K562 (cell line): Measurements from ENCODE around the gene KATNB1. TPM values are rescaled to one million over a fixed set of nuclear protein-coding genes. Genes with fewer than 3 reads are reported as not detected.

Experiments
- ATAC-seq: fragments of 200-7000 bp; cut with Tn5 transposase; 3 replicates; pipeline ENCODE4 v1.9.1; 2020; ENCODE audit warnings: moderate library complexity
- BruUV-seq: library from RNA; stranded (reverse); fragments of 400-500 nt; replicated peaks from 2 replicates; lab custom pipeline; 2021; lab: Mats Ljungman, UMichigan
- CTCF ChIA-PET: fragments of 300-600 bp; formaldehyde crosslinking; extraction: SDS; loops from one replicate; lab custom pipeline; 2021; ENCODE audit warnings: low intra/inter-chr PET ratio; lab: Yijun Ruan, JAX
- POLR2A ChIA-PET: fragments of 300-600, 350-650 bp; sonication (Branson Sonifier 250); formaldehyde crosslinking; extraction: SDS; loops from one replicate; lab custom pipeline; 2021; ENCODE audit warnings: antibody characterized with exemption, inconsistent platforms; lab: Yijun Ruan, JAX
- DNase-seq, 4 experiments: peaks; one replicate each; pipeline versions ENCODE4 v3.0.0 to v3.0.0-alpha.2; 2011 to 2018; ENCODE audit warnings: low spot score in 3 of 4, mixed read lengths in 3 of 4; ENCODE audit errors: extremely low read depth in 1 of 4
- FAIRE-seq: peaks from 2 replicates; lab custom pipeline; 2011; peaks lifted over from hg19 to GRCh38; lab: Jason Lieb, UNC
- H2AFZ ChIP-seq: 2 replicates; pipeline ENCODE4 v1.6.0; 2011; ENCODE audit warnings: low read depth, low read length, control low read depth, inconsistent platforms
- H3K27ac ChIP-seq: fragments of 200-600 bp; 3 replicates; pipeline ENCODE4 v1.8.0; 2011; ENCODE audit warnings: low read depth, mild to moderate bottlenecking, control low read depth, inconsistent platforms, low read length, moderate library complexity, mixed read lengths; ENCODE audit errors: extremely low read depth
- H3K27me3 ChIP-seq, 2 experiments: fragments of 300-600 bp in 1 of 2; 2 replicates in 1 of 2; 3 replicates in 1 of 2; pipeline versions ENCODE4 v1.6.0 to v1.8.0; 2011; ENCODE audit warnings: inconsistent platforms in 2 of 2, low read length in 2 of 2, mild to moderate bottlenecking in 1 of 2, mixed read lengths in 1 of 2, moderate library complexity in 1 of 2; ENCODE audit not compliant: control insufficient read depth in 2 of 2, insufficient read depth in 2 of 2
- H3K36me3 ChIP-seq: fragments of 300-600 bp; 3 replicates; pipeline ENCODE4 v1.8.0; 2011; ENCODE audit warnings: mild to moderate bottlenecking, low read length, inconsistent platforms; ENCODE audit not compliant: control insufficient read depth, insufficient read depth
- H3K4me1 ChIP-seq, 2 experiments: fragments of 200-600 bp in 1 of 2; replicated peaks in 1 of 2; 2 replicates in 1 of 2; 3 replicates in 1 of 2; pipeline versions ENCODE4 v1.5.1 to v1.8.0; 2011; ENCODE audit warnings: inconsistent platforms in 2 of 2, low read length in 2 of 2, mild to moderate bottlenecking in 1 of 2, mixed read lengths in 1 of 2, moderate library complexity in 1 of 2; ENCODE audit not compliant: control insufficient read depth in 2 of 2, insufficient read depth in 2 of 2
- H3K4me2 ChIP-seq: 2 replicates; pipeline ENCODE4 v1.6.1; 2011; ENCODE audit warnings: low read length, control low read depth, inconsistent platforms, mixed read lengths; ENCODE audit not compliant: insufficient read depth
- H3K4me3 ChIP-seq: fragments of 200-600 bp; sonication (generic), shearing (Covaris generic); 2 replicates; pipeline ENCODE4 v1.5.1; 2016; ENCODE audit warnings: control low read depth, inconsistent platforms
- H3K79me2 ChIP-seq: fragments of 200-600 bp; 3 replicates; pipeline ENCODE4 v1.8.0; 2011; ENCODE audit warnings: low read length, inconsistent platforms; ENCODE audit not compliant: control insufficient read depth, insufficient read depth
- H3K9ac ChIP-seq, 2 experiments: 2 replicates each; pipeline versions ENCODE4 v1.6.0 to v1.6.1; 2011; ENCODE audit warnings: low read depth in 2 of 2, low read length in 2 of 2, control low read depth in 1 of 2, inconsistent platforms in 1 of 2, mild to moderate bottlenecking in 1 of 2, mixed read lengths in 1 of 2; ENCODE audit not compliant: insufficient read depth in 1 of 2
- H3K9me1 ChIP-seq: one replicate; pipeline ENCODE4 v1.6.0; 2011; ENCODE audit warnings: inconsistent platforms, mild to moderate bottlenecking, low read length, moderate library complexity; ENCODE audit not compliant: control insufficient read depth, insufficient read depth
- H3K9me3 ChIP-seq: replicated peaks from 2 replicates; pipeline ENCODE4 v1.5.1; 2011; ENCODE audit warnings: low read depth, low read length, inconsistent platforms; ENCODE audit not compliant: control insufficient read depth, insufficient read depth
- H4K20me1 ChIP-seq: replicated peaks from 2 replicates; pipeline ENCODE4 v1.6.1; 2011; ENCODE audit warnings: low read length, inconsistent platforms, mixed read lengths; ENCODE audit not compliant: control insufficient read depth, insufficient read depth
- FOXM1 ChIP-seq, 2 experiments: fragments of 450-650 bp in 1 of 2; sonication (generic) in 1 of 2; formaldehyde crosslinking in 1 of 2; IDR thresholded peaks; 2 replicates each; pipeline versions ENCODE4 v1.6.1 to v1.9.0; 2017 to 2022; ENCODE audit warnings: low read depth in 2 of 2, mild to moderate bottlenecking in 2 of 2, missing genetic modification reagents in 1 of 2, moderate library complexity in 1 of 2
- HCFC1 ChIP-seq: IDR thresholded peaks from 2 replicates; pipeline ENCODE4 v1.6.1; 2012; ENCODE audit warnings: low read depth, low read length, improper control_type of control experiment
- NCOA4 ChIP-seq: fragments of 450-650 bp; IDR thresholded peaks from 2 replicates; pipeline ENCODE4 v1.6.1; 2018; ENCODE audit warnings: mild to moderate bottlenecking; ENCODE audit not compliant: partially characterized antibody
- SAFB2 ChIP-seq: fragments of 200-400 bp; formaldehyde crosslinking; IDR thresholded peaks from 2 replicates; pipeline ENCODE4 v1.6.1; 2018; ENCODE audit warnings: borderline replicate concordance, low read length, low read depth, moderate library complexity; ENCODE audit not compliant: severe bottlenecking
- SMARCA5 ChIP-seq: fragments of 450-650 bp; IDR thresholded peaks from 2 replicates; pipeline ENCODE4 v1.6.1; 2016
- ZNF395 ChIP-seq: fragments of 200-800 bp; sonication (Bioruptor generic); IDR thresholded peaks from 2 replicates; pipeline ENCODE4 v1.6.1; 2017; ENCODE audit warnings: missing genetic modification characterization, missing compliant biosample characterization
- WGBS: fragments of 100-300 bp; shearing (Covaris generic); methylation state at CpG from one replicate; pipeline ENCODE4 v1.1.6; 2016; ENCODE audit warnings: low coverage, mixed read lengths; ENCODE audit not compliant: insufficient coverage; ENCODE audit errors: missing lambda C conversion rate; 5-methylcytosine and 5-hydroxymethylcytosine counted together
- in situ Hi-C: fragments of 300-500 bp; cut with MboI; formaldehyde crosslinking; loops from 4 replicates; pipeline ENCODE4 v1.15.0; 2018; ENCODE audit warnings: inconsistent platforms, mixed read lengths
- intact Hi-C: fragments of 100-400 bp; cut with micrococcal nuclease; formaldehyde crosslinking; loops from 2 replicates; pipeline ENCODE4 v1.14.2; 2022
- polyA plus RNA-seq, 8 experiments: library from polyadenylated mRNA; depleted of rRNA in 4 of 8; stranded (reverse) in 5 of 8; unstranded in 3 of 8; fragments of >200 nt; fragmentation: Nextera tagmentation in 2 of 8; fragmentation: Illumina TruSeq in 1 of 8; extraction: Ambion mirVana in 2 of 8; extraction: Trizol in 1 of 8; gene quantifications; 2 replicates each; pipeline versions ENCODE4 v1.2.1 to v1.2.3, GENCODE V29; 2011 to 2014; ENCODE audit warnings: inconsistent platforms in 1 of 8, missing spikeins in 1 of 8
- total RNA-seq, 7 experiments: library from RNA; depleted of rRNA in 6 of 7; stranded (reverse); fragments of >200 nt in 6 of 7; fragmentation: Illumina TruSeq in 2 of 7; extraction: Trizol in 2 of 7; gene quantifications; 2 replicates each; pipeline versions ENCODE4 v1.2.1 to v1.2.3, GENCODE V29; 2011 to 2021; ENCODE audit warnings: low replicate concordance in 1 of 7
- TF ChIP-seq, protein P1 (sequence below), 2 experiments: fragments of 450-650 bp; IDR thresholded peaks; 2 replicates each; pipeline ENCODE4 v1.6.1; 2016; ENCODE audit warnings: mild to moderate bottlenecking in 2 of 2, borderline replicate concordance in 1 of 2, low read depth in 1 of 2, moderate library complexity in 1 of 2
- TF ChIP-seq, protein P2 (sequence below): fragments of 250-450 bp; sonication (Bioruptor Pico); IDR thresholded peaks from 2 replicates; pipeline ENCODE4 v1.5.1; 2021; ENCODE audit warnings: mild to moderate bottlenecking

The KATNB1 gene
- total and polyA plus RNA-seq, 9 of the 15 experiments (the other 6 are each of a cell fraction or from before 2014, with no cell fraction given) = 1.2 to 52.6 (median 21.9) TPM

GRCh38 chr16:57689762-57690558 is 45.6 kb upstream of the KATNB1 start:
- BruUV-seq = no TSS peak
- Histone ChIP-seq H3K4me1 (peaks cover 44 to 54% of the 10 kb centered on the region in 2 experiments), H3K4me3 (peak overlapping the region; percentile 20; the same call in 1 of the 2 replicates), H3K4me2 (peak overlapping the region; percentile 74), H3K9ac (peak overlapping the region; percentile 55 to 80), H3K9me1 (peaks cover 8% of the 10 kb centered on the region), H3K27ac (peak overlapping the region; percentile 67), H3K27me3 (no peaks in the 10 kb centered on the region), H3K36me3 (no peaks in the 10 kb centered on the region), H3K79me2 (no peaks in the 10 kb centered on the region), H3K9me3 (no peaks in the 10 kb centered on the region), H2AFZ (peak overlapping the region; percentile 60), H4K20me1 (no peaks in the 10 kb centered on the region)
- in situ Hi-C loops = no loop called here
- ChIA-PET POLR2A (interaction anchor here (0.6 to 2.2 kb wide), 7 partner anchors 10 to 158 kb away, joined by 3 to 15 read pairs (median 4); no protein-coding TSS in a partner anchor), CTCF (no interaction called here)
- FAIRE-seq (peak; percentile 100), ATAC-seq (peak; percentile 87), DNase-seq (peak; percentile 89 to 98 (median 90))
- intact Hi-C loops = loop anchor here (1.0 to 5.0 kb wide), 3 partner anchors 14 to 47 kb away; partner anchors contain the start of gene KATNB1
- WGBS = under 1% methylated on average over 13 of the region's 13 CpGs
- TF ChIP-seq FOXM1 (IDR thresholded peaks at IDR 0.05; ENCODE audit: low read depth) = peak; percentile 99
- 0 out of 2 replicates have a peak, but pooled peaks have one; percentile 28 for TF ChIP-seq FOXM1 (CRISPR knock-in tag; IDR thresholded peaks at IDR 0.05; ENCODE audit: low read depth)
- TF ChIP-seq, protein P1, sequence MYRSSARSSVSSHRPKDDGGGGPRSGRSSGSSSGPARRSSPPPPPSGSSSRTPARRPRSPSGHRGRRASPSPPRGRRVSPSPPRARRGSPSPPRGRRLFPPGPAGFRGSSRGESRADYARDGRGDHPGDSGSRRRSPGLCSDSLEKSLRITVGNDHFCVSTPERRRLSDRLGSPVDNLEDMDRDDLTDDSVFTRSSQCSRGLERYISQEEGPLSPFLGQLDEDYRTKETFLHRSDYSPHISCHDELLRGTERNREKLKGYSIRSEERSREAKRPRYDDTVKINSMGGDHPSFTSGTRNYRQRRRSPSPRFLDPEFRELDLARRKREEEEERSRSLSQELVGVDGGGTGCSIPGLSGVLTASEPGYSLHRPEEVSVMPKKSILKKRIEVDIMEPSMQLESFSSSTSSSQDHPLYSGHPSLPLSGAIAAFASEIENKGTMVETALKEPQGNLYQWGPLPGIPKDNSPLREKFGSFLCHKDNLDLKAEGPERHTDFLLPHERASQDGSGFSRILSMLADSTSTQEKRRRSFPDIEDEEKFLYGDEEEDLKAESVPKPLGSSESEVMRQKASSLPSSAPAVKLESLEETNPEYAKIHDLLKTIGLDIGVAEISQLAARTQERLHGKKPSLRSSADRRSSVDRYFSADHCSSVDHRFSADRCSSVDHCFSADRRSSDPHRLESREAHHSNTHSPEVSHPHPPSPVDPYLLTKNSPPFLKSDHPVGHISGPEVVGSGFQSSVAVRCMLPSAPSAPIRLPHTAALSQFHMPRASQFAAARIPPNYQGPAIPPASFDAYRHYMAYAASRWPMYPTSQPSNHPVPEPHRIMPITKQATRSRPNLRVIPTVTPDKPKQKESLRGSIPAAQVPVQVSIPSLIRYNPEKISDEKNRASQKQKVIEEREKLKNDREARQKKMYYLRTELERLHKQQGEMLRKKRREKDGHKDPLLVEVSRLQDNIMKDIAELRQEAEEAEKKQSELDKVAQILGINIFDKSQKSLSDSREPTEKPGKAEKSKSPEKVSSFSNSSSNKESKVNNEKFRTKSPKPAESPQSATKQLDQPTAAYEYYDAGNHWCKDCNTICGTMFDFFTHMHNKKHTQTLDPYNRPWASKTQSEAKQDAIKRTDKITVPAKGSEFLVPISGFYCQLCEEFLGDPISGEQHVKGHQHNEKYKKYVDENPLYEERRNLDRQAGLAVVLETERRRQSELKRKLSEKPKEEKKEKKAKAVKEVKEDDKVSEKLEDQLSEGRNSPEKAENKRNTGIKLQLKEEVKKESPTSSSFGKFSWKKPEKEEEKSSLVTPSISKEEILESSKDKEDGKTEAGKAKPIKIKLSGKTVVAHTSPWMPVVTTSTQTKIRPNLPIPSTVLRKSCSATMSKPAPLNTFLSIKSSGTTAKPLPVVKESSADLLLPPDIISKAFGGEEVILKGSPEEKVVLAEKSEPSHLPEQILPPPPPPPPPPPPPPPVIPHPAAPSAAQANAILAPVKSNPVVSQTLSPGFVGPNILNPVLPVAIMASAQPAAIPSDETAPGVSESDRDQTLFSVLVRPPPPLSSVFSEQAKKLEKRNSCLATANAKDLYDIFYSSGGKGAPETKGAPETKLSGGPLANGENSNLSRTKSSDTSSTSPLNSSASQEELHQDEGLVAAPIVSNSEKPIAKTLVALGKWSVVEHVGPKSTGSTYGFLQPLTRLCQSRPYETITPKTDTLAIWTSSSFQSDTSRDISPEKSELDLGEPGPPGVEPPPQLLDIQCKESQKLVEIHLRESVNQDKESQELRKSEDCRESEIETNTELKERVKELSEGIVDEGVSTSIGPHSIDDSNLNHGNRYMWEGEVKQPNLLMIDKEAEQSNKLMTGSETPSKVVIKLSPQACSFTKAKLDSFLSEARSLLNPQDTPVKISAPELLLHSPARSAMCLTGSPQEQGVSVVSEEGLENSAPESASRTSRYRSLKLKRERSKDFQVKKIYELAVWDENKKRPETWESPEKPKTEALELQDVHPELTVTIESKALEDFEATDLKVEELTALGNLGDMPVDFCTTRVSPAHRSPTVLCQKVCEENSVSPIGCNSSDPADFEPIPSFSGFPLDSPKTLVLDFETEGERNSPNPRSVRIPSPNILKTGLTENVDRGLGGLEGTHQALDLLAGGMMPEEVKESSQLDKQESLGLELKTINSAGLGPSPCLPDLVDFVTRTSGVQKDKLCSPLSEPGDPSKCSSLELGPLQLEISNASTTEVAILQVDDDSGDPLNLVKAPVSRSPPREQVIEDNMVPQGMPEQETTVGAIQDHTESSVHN (IDR thresholded peaks at IDR 0.05; ENCODE audit: borderline replicate concordance in 1 of 2, low read depth in 1 of 2) = peak; percentile 97 to 99; a peak in 3 of 4 replicates
- TF ChIP-seq HCFC1 = peak; percentile 41; the same call in 1 of the 2 replicates
- TF ChIP-seq, protein P2, sequence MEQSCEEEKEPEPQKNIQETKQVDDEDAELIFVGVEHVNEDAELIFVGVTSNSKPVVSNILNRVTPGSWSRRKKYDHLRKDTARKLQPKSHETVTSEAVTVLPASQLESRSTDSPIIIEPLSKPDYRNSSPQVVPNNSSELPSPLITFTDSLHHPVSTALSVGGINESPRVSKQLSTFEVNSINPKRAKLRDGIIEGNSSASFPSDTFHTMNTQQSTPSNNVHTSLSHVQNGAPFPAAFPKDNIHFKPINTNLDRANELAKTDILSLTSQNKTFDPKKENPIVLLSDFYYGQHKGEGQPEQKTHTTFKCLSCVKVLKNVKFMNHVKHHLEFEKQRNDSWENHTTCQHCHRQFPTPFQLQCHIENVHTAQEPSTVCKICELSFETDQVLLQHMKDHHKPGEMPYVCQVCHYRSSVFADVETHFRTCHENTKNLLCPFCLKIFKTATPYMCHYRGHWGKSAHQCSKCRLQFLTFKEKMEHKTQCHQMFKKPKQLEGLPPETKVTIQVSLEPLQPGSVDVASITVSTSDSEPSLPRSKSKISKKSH (CRISPR knock-in tag) = no peak
- TF ChIP-seq NCOA4 = peak; percentile 97
- peak; percentile 99 for TF ChIP-seq ZNF395 (CRISPR knock-in tag)
- TF ChIP-seq SAFB2 = no peak
- TF ChIP-seq SMARCA5 = peak; percentile 100
